ENCODE data around the gene MTCH1. TPM values are rescaled to one million over a fixed set of nuclear protein-coding genes. Genes with fewer than 3 reads are reported as not detected.

MTCH1 gene
- total and polyA plus RNA-seq, 9 of the 15 experiments (the other 6 are each of a cell fraction or from before 2014, with no cell fraction given), result 7.9 to 161 (median 118) TPM

- no peak for TF ChIP-seq RBFOX2 (IDR thresholded peaks at IDR 0.05; ENCODE audit: low read depth, low read length)
- TF ChIP-seq, protein P1, sequence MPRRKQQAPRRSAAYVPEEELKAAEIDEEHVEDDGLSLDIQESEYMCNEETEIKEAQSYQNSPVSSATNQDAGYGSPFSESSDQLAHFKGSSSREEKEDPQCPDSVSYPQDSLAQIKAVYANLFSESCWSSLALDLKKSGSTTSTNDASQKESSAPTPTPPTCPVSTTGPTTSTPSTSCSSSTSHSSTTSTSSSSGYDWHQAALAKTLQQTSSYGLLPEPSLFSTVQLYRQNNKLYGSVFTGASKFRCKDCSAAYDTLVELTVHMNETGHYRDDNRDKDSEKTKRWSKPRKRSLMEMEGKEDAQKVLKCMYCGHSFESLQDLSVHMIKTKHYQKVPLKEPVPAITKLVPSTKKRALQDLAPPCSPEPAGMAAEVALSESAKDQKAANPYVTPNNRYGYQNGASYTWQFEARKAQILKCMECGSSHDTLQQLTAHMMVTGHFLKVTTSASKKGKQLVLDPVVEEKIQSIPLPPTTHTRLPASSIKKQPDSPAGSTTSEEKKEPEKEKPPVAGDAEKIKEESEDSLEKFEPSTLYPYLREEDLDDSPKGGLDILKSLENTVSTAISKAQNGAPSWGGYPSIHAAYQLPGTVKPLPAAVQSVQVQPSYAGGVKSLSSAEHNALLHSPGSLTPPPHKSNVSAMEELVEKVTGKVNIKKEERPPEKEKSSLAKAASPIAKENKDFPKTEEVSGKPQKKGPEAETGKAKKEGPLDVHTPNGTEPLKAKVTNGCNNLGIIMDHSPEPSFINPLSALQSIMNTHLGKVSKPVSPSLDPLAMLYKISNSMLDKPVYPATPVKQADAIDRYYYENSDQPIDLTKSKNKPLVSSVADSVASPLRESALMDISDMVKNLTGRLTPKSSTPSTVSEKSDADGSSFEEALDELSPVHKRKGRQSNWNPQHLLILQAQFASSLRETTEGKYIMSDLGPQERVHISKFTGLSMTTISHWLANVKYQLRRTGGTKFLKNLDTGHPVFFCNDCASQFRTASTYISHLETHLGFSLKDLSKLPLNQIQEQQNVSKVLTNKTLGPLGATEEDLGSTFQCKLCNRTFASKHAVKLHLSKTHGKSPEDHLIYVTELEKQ (CRISPR knock-in tag; IDR thresholded peaks at IDR 0.05), result no peak
- TF ChIP-seq SRSF3 (IDR thresholded peaks at IDR 0.05; ENCODE audit: insufficient read depth, low read length), result no peak
- TF ChIP-seq HLTF (IDR thresholded peaks at IDR 0.05), result no peak
- no peak for TF ChIP-seq RREB1 (CRISPR knock-in tag; IDR thresholded peaks at IDR 0.05)
- no peak for TF ChIP-seq ZFP30 (CRISPR knock-in tag; IDR thresholded peaks at IDR 0.05; ENCODE audit: borderline replicate concordance)
Observed at GRCh38 chr6:36973190-36973589, 12.8 kb downstream of the MTCH1 start (continued).
